ENCODE data around the gene HARBI1.

Gene HARBI1

DNA sequence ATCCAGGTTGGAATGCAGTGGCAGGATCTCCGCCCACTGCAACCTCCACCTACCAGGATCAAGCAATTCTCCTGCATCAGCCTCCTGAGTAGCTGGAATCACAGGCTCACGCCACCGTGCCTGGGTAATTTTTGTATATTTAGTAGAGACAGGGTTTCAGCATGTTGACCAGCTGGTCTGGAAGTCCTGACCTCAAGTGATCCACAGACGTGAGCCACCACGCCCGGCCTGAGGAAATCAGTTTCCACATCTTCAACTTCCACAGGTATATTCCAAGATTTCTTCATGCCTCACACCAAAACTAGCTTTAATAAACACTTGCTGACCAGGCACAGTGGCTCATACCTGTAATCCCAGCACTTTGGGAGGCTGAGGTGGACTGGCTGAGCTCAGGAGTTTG, 7.6 kb downstream of the HARBI1 start:
- Histone ChIP-seq H3K4me3 (ENCODE audit: low read depth, low read length) (no peak overlapping the region), H3K36me3 (ENCODE audit: control insufficient read depth, insufficient read depth, low read length) (no peaks in the 10 kb centered on the region), H3K27me3 (ENCODE audit: control insufficient read depth, insufficient read depth, low read length) (no peaks in the 10 kb centered on the region), H3K4me1 (ENCODE audit: control insufficient read depth, insufficient read depth, low read length) (no peaks in the 10 kb centered on the region), H3K9me3 (ENCODE audit: control insufficient read depth, insufficient read depth, low read depth, low read length) (no peaks in the 10 kb centered on the region), H3K27ac (ENCODE audit: low read depth, low read length) (no peak overlapping the region), H3K9ac (ENCODE audit: low read length) (no peak overlapping the region)

DNA sequence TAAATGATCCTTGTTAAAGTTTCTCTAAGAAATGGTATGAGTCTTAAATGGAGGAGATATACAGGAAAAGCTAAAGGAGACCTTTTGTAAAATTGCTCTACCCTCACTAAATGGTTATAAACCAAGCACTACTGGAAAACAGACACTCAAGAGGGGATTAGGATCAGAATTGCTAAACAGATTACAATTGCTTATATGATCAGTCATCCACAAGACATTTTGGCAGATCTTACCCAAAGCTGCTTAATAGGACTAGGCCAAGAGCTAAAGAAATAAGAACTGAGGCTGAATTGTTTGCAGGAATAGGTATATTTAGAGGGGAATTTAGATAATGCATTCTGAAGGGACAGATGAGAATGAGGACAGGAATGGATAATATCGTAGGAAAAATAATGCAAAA, 9.5 kb downstream of the HARBI1 start:
- H3K4me3 ChIP-seq (ENCODE audit: low read depth, low read length) = no peak overlapping the region
- H3K27ac ChIP-seq (ENCODE audit: low read depth, low read length) = no peak overlapping the region
- no peaks in the 10 kb centered on the region for H3K27me3 ChIP-seq (ENCODE audit: control insufficient read depth, insufficient read depth, low read length)
- no peaks in the 10 kb centered on the region for H3K9me3 ChIP-seq (ENCODE audit: control insufficient read depth, insufficient read depth, low read depth, low read length)
- no peaks in the 10 kb centered on the region for H3K36me3 ChIP-seq (ENCODE audit: control insufficient read depth, insufficient read depth, low read length)
- no peak overlapping the region for H3K9ac ChIP-seq (ENCODE audit: low read length)
- no peaks in the 10 kb centered on the region for H3K4me1 ChIP-seq (ENCODE audit: control insufficient read depth, insufficient read depth, low read length)

DNA sequence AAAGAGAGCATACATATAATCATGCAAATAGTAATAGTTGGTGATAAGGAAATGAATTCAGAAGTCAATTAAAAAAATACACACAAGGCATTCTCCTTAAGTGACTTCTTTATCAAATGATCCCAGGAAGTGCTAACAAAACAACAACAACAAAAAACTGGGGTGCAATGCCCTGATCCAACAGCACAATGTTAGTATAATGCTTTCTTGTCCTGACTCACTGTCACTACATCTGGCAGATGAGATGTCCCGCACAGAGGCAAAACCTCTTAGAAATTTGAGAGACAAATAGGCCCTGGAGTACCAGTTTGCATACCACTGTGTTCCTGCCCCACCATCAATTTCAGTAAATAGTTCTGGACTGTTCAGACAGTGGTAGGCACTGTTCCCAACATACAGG, 12.2 kb downstream of the HARBI1 start:
- Histone ChIP-seq H3K4me3 (ENCODE audit: low read depth, low read length) (no peak overlapping the region), H3K27ac (ENCODE audit: low read depth, low read length) (no peak overlapping the region), H3K4me1 (ENCODE audit: control insufficient read depth, insufficient read depth, low read length) (no peaks in the 10 kb centered on the region), H3K9me3 (ENCODE audit: control insufficient read depth, insufficient read depth, low read depth, low read length) (no peaks in the 10 kb centered on the region), H3K36me3 (ENCODE audit: control insufficient read depth, insufficient read depth, low read length) (no peaks in the 10 kb centered on the region), H3K27me3 (ENCODE audit: control insufficient read depth, insufficient read depth, low read length) (no peaks in the 10 kb centered on the region), H3K9ac (ENCODE audit: low read length) (no peak overlapping the region)

DNA sequence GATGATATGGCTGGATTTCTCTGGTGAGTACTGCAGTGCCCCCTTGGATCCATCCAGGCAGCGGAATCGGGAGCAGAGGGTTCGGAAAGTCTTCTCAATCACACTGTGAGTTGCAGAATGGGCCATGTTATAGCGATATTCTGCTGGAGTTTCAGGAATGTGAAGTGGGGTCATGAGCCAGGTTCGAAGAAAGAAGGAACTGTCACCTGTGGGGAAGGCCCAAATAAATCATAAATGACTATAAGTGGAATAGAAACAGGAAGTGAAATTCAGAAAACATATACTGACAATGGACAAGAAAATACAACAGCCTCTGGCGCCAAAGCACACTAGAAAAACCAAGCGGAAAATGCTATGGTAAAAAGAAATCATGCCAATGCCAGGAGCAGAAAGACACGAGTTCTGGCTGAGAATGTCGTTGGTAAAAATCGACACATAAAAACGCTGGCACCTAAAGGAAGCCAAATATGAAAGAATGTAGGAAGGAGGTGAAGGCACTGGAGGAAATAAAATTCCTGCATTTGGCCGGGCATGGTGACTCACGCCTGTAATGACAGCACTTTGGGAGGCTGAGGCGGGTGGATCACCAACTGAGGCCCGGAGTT, 13.2 kb downstream of the HARBI1 start:
- no peak overlapping the region for H3K9ac ChIP-seq (ENCODE audit: low read length)
- H3K27me3 ChIP-seq (ENCODE audit: control insufficient read depth, insufficient read depth, low read length) = no peaks in the 10 kb centered on the region
- H3K36me3 ChIP-seq (ENCODE audit: control insufficient read depth, insufficient read depth, low read length) = no peaks in the 10 kb centered on the region
- no peaks in the 10 kb centered on the region for H3K4me1 ChIP-seq (ENCODE audit: control insufficient read depth, insufficient read depth, low read length)
- H3K4me3 ChIP-seq (ENCODE audit: low read depth, low read length) = no peak overlapping the region
- no peak overlapping the region for H3K27ac ChIP-seq (ENCODE audit: low read depth, low read length)
- no peaks in the 10 kb centered on the region for H3K9me3 ChIP-seq (ENCODE audit: control insufficient read depth, insufficient read depth, low read depth, low read length)

DNA sequence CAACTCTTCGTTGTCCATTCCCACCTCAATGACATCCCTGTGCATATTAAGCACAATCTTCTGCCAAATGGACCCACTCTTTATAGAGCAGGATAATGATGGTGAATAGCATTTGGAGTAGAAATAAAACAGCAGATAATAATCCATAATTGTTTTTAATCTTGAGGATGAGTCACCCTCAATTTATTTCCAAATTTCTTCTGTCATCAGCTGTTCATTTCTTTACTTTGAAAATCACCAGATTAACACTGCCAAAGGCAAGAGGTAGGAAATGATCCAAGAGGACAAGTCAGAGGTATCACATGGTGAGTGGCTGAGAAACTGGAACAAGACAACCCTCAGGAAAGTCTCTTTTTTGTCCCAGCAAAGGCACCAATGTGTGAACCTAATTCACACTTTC, 15.9 kb downstream of the HARBI1 start:
- H3K27ac ChIP-seq (ENCODE audit: low read depth, low read length) = no peak overlapping the region
- H3K4me1 ChIP-seq (ENCODE audit: control insufficient read depth, insufficient read depth, low read length) = no peaks in the 10 kb centered on the region
- H3K36me3 ChIP-seq (ENCODE audit: control insufficient read depth, insufficient read depth, low read length) = no peaks in the 10 kb centered on the region
- H3K27me3 ChIP-seq (ENCODE audit: control insufficient read depth, insufficient read depth, low read length) = no peaks in the 10 kb centered on the region
- no peak overlapping the region for H3K9ac ChIP-seq (ENCODE audit: low read length)
- H3K9me3 ChIP-seq (ENCODE audit: control insufficient read depth, insufficient read depth, low read depth, low read length) = no peaks in the 10 kb centered on the region
- H3K4me3 ChIP-seq (ENCODE audit: low read depth, low read length) = no peak overlapping the region

DNA sequence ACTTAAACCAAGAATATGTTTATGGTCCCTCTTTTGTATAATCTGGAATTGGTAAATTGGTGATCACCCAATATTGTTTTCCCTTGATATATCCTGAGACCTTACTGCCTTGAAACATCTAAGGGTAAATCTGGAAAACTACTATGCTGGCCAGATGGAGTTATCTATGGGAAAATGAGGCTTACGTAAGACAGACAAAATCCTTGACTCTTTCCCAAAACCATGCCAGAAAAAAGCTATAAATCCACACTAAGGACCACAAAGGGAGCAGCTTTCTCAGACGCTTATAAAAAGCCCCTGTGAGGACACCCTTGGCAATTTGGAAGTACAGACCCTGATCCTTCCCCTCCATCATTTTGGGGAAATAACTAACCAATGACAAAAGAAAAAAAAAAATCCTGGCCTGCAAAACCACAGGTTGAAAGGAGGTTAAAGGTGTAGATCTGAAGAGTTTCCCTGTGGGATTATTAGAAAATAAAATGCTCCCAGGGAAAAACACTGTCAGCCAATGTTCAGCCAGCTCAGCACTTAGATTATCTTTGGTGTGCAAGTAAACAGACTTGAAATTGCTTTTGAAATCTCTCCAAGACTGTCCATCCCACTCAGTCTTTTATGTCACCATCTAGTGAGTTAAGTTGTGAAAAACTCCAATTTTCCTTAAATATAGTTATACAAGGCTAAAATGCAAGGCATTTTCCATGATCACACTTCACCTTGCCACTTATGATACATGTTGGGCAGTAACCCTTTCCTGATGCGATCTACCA, 16.6 kb downstream of the HARBI1 start:
- no peak overlapping the region for H3K4me3 ChIP-seq (ENCODE audit: low read depth, low read length)
- H3K9me3 ChIP-seq (ENCODE audit: control insufficient read depth, insufficient read depth, low read depth, low read length) = no peaks in the 10 kb centered on the region
- no peak overlapping the region for H3K9ac ChIP-seq (ENCODE audit: low read length)
- no peaks in the 10 kb centered on the region for H3K4me1 ChIP-seq (ENCODE audit: control insufficient read depth, insufficient read depth, low read length)
- no peak overlapping the region for H3K27ac ChIP-seq (ENCODE audit: low read depth, low read length)
- no peaks in the 10 kb centered on the region for H3K27me3 ChIP-seq (ENCODE audit: control insufficient read depth, insufficient read depth, low read length)
- H3K36me3 ChIP-seq (ENCODE audit: control insufficient read depth, insufficient read depth, low read length) = no peaks in the 10 kb centered on the region

DNA sequence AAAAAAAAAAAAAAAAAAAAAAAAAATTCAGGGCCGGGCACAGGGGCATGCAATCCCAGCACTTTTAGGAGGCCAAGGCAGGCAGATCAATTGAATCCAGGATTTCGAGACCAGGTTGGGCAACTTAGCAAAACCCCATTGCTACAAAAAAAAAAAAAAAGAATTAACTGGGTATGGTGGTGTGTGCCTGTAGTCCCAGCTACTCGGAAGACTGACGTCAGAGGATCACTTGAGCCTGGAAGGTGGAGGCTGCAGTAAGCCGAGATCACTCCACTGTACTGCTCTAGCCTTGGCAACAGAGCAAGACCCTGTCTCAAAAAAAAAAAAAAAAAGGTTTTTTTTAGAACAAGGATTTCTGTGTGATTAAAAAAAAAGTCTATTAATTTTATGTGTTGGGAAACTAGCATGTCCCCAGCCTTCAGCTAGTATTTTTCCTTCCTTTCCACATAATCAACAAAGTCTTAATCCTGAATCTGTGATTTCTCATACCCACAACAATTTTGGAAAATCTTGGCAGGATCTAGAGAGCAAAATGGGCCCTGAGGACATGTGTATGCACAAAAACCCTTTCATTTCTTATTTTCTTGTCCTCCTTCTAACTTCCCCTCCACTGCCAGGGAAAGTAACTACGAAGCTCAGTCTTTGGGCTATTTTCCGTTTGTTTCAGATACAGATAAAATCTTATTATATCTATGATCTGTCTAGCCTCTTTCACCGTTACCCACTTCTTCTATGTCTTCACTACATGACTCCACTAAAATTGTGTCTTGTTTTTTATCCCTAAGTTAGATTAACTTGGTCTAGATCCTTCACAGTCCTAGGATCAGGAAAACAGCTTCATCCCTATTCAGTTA, 17.5 kb downstream of the HARBI1 start:
- no peak overlapping the region for H3K4me3 ChIP-seq (ENCODE audit: low read depth, low read length)
- no peaks in the 10 kb centered on the region for H3K27me3 ChIP-seq (ENCODE audit: control insufficient read depth, insufficient read depth, low read length)
- peaks cover 2% of the 10 kb centered on the region; the same call in 1 of the 2 replicates for H3K4me1 ChIP-seq (ENCODE audit: control insufficient read depth, insufficient read depth, low read length)
- H3K9ac ChIP-seq (ENCODE audit: low read length) = no peak overlapping the region
- no peaks in the 10 kb centered on the region for H3K36me3 ChIP-seq (ENCODE audit: control insufficient read depth, insufficient read depth, low read length)
- no peak overlapping the region for H3K27ac ChIP-seq (ENCODE audit: low read depth, low read length)
- no peaks in the 10 kb centered on the region for H3K9me3 ChIP-seq (ENCODE audit: control insufficient read depth, insufficient read depth, low read depth, low read length)

DNA sequence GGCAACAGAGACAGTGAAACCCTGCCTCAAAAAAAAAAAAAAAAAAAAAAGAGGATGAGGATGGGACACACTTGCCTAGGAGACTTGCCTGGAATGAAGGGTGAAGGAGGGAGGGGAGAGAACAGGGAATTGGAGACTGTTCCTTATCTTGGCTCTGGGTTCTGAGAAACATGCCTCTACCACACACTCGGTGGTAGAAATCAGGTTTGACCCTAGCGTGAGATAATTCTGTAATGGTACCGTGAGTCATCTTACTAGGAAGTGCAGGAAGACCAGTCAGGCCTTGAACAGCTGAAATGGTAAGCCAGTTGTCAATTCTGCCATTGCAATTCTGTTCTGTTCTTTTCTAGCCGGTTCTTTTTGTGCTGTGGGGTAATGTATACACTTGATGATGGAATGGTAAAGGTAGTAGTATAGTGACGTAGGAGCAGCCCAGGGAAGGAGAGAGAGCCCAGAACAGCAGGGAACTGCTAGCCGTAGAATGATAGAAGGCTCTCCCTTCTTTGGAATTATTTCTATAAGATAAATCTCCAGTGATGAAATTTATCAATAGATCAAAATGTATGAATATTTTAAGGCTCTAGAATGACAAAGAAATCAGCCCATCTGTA, 19.3 kb downstream of the HARBI1 start:
- Histone ChIP-seq H3K9ac (ENCODE audit: low read length) (no peak overlapping the region), H3K9me3 (ENCODE audit: control insufficient read depth, insufficient read depth, low read depth, low read length) (no peaks in the 10 kb centered on the region), H3K4me3 (ENCODE audit: low read depth, low read length) (no peak overlapping the region), H3K27ac (ENCODE audit: low read depth, low read length) (no peak overlapping the region), H3K36me3 (ENCODE audit: control insufficient read depth, insufficient read depth, low read length) (no peaks in the 10 kb centered on the region), H3K4me1 (ENCODE audit: control insufficient read depth, insufficient read depth, low read length) (peaks cover 11% of the 10 kb centered on the region), H3K27me3 (ENCODE audit: control insufficient read depth, insufficient read depth, low read length) (no peaks in the 10 kb centered on the region)

DNA sequence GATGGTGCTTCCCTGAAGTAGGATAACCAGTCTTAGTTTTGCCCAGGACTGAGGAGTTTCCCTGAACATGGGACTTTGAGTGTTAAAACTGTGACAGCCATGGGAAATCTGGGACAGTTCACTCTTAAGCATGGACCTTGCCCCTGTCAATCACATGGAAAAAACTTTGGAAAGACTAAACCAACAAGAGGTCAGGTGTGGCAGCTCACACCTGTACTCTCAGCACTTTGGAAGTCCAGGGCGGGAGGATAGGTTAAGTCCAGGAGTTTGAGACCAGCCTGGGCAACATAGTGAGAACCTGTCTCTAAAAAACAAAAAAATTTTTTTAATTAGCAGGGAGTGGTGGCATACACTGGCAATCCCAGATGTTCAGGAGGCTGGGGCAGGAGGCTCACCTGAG, 19.9 kb downstream of the HARBI1 start:
- Histone ChIP-seq H3K27ac (ENCODE audit: low read depth, low read length) (no peak overlapping the region), H3K36me3 (ENCODE audit: control insufficient read depth, insufficient read depth, low read length) (no peaks in the 10 kb centered on the region), H3K9ac (ENCODE audit: low read length) (no peak overlapping the region), H3K9me3 (ENCODE audit: control insufficient read depth, insufficient read depth, low read depth, low read length) (no peaks in the 10 kb centered on the region), H3K27me3 (ENCODE audit: control insufficient read depth, insufficient read depth, low read length) (no peaks in the 10 kb centered on the region), H3K4me3 (ENCODE audit: low read depth, low read length) (no peak overlapping the region), H3K4me1 (ENCODE audit: control insufficient read depth, insufficient read depth, low read length) (peaks cover 13% of the 10 kb centered on the region)

DNA sequence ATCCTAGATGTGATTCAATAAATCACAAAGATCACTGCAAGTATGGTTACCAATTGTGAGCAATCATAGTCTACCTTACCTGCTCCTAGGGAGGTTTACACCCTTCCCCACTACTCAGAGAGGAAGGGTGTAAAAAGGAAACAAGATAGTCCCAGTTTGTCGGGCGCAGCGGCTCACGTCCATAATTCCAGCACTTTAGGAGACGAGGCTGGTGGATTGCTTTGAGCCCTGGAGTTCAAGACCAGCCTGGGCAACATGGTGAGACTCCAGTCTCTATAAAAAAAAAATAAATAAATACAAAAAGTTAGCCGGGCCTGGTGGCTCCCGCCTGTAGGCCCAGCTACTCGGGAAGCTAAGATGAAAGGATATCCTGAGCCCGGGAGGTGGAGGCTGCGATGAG, 22.2 kb downstream of the HARBI1 start:
- H3K27me3 ChIP-seq (ENCODE audit: control insufficient read depth, insufficient read depth, low read length) = no peaks in the 10 kb centered on the region
- no peaks in the 10 kb centered on the region for H3K36me3 ChIP-seq (ENCODE audit: control insufficient read depth, insufficient read depth, low read length)
- H3K27ac ChIP-seq (ENCODE audit: low read depth, low read length) = no peak overlapping the region
- H3K9me3 ChIP-seq (ENCODE audit: control insufficient read depth, insufficient read depth, low read depth, low read length) = no peaks in the 10 kb centered on the region
- no peak overlapping the region for H3K9ac ChIP-seq (ENCODE audit: low read length)
- H3K4me3 ChIP-seq (ENCODE audit: low read depth, low read length) = no peak overlapping the region
- H3K4me1 ChIP-seq (ENCODE audit: control insufficient read depth, insufficient read depth, low read length) = peaks cover 13% of the 10 kb centered on the region

DNA sequence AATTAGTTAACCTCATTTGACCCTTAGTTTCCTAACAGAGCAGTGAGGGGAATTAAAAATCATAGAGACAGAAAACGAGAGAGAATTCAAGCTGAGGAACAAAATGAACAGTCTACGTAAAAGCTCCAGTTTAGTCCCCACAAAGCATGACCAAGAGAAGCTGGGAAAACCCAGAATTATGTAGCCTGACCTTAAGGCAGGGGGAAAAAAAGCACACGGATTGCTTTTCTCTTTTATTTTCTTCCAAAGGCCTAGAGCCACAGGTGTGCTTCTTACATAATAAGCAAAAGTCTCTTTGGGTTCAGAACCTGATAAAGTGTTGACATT, 22.7 kb downstream of the HARBI1 start:
- peak overlapping the region; percentile 90; the same call in 1 of the 2 replicates for H3K27ac ChIP-seq (ENCODE audit: low read depth, low read length)
- no peaks in the 10 kb centered on the region for H3K27me3 ChIP-seq (ENCODE audit: control insufficient read depth, insufficient read depth, low read length)
- H3K4me3 ChIP-seq (ENCODE audit: low read depth, low read length) = peak overlapping the region; percentile 97
- H3K9me3 ChIP-seq (ENCODE audit: control insufficient read depth, insufficient read depth, low read depth, low read length) = no peaks in the 10 kb centered on the region
- peaks cover 13% of the 10 kb centered on the region for H3K4me1 ChIP-seq (ENCODE audit: control insufficient read depth, insufficient read depth, low read length)
- peak overlapping the region; percentile 92 for H3K9ac ChIP-seq (ENCODE audit: low read length)
- H3K36me3 ChIP-seq (ENCODE audit: control insufficient read depth, insufficient read depth, low read length) = no peaks in the 10 kb centered on the region
